Type B pancreatic cell (in vitro differentiated cells): ENCODE measurements around the gene ABTB2. TPM values are rescaled to one million over a fixed set of nuclear protein-coding genes. Genes with fewer than 3 reads are reported as not detected.

Experiments
- DNase-seq: peaks from one replicate; pipeline ENCODE4 v3.0.0; 2021; ENCODE audit warnings: mixed read lengths; ENCODE audit not compliant: unreplicated experiment; ENCODE audit errors: extremely low spot score
- H3K27ac Mint-ChIP-seq: 2 replicates; pipeline ENCODE4 v1.8.0; 2021; ENCODE audit warnings: mild to moderate bottlenecking, mixed read lengths
- H3K27me3 Mint-ChIP-seq: 2 replicates; pipeline ENCODE4 v1.8.0; 2021; ENCODE audit warnings: mixed read lengths
- H3K36me3 Mint-ChIP-seq: 2 replicates; pipeline ENCODE4 v1.8.0; 2021; ENCODE audit warnings: mixed read lengths
- H3K4me1 Mint-ChIP-seq: one replicate; pipeline ENCODE4 v1.8.0; 2021; ENCODE audit warnings: mixed read lengths; ENCODE audit not compliant: unreplicated experiment
- H3K4me3 Mint-ChIP-seq: 2 replicates; pipeline ENCODE4 v1.8.0; 2021; ENCODE audit warnings: mild to moderate bottlenecking, mixed read lengths
- H3K9me3 Mint-ChIP-seq: 2 replicates; pipeline ENCODE4 v1.8.0; 2021; ENCODE audit warnings: mixed read lengths
- total RNA-seq: library from RNA; stranded (reverse); gene quantifications from 2 replicates; pipeline ENCODE4 v1.2.1, GENCODE V29; 2021; ENCODE audit warnings: low replicate concordance
- TF ChIP-seq, protein P1 (sequence below): fragments of 200-600 bp; sonication (generic); conservative IDR thresholded peaks from 2 replicates; pipeline ENCODE4 v1.5.0; 2021; ENCODE audit warnings: antibody characterized with exemption, mild to moderate bottlenecking

The ABTB2 gene
- total RNA-seq, 1 donor from 2014 or later = 13.5 TPM

DNA sequence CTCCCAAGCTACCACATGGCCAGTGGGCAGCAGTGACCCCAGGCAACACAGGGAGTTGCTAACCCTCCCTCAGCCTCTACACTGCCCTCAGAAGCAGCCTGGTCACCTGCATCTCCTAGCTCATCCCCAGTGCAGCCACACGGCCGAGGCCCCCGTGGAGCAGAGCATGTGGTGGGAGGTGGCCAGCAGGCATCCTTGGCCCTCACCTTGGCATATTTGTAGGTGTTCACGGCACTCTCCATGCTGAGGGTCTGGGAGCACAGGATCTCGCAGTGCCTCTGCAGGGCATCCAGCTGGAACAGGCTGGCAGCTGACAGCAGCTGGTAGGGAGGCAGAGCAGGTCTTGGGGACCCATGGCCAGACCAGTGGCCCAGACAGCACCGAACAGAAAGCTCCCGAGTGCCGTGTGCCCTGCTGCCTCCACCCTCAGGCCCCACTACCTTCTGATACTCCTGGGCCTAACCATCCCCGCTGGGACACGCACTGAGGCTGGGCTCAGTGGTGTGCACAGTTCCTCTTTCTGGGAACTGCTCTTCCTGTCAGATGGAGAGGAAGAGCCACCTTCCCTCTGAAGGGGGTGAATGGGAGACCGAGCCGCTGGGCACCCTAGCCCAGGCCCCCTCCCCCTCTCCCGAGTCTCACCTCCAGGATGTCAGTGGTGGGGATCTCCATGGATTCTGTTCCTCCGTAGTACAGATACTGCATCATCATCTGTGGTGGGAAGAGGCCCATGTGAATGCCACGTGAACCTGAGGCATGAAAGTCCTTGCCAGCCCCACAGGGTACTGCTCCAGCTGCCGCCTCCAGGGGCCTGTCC lies 203.5 kb downstream of the ABTB2 start:
- H3K4me1 Mint-ChIP-seq = peaks cover 12% of the 10 kb centered on the region
- H3K4me3 Mint-ChIP-seq = no peak overlapping the region
- H3K36me3 Mint-ChIP-seq = peaks cover 5% of the 10 kb centered on the region
- TF ChIP-seq, protein P1, sequence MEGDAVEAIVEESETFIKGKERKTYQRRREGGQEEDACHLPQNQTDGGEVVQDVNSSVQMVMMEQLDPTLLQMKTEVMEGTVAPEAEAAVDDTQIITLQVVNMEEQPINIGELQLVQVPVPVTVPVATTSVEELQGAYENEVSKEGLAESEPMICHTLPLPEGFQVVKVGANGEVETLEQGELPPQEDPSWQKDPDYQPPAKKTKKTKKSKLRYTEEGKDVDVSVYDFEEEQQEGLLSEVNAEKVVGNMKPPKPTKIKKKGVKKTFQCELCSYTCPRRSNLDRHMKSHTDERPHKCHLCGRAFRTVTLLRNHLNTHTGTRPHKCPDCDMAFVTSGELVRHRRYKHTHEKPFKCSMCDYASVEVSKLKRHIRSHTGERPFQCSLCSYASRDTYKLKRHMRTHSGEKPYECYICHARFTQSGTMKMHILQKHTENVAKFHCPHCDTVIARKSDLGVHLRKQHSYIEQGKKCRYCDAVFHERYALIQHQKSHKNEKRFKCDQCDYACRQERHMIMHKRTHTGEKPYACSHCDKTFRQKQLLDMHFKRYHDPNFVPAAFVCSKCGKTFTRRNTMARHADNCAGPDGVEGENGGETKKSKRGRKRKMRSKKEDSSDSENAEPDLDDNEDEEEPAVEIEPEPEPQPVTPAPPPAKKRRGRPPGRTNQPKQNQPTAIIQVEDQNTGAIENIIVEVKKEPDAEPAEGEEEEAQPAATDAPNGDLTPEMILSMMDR = no peak
- no peak overlapping the region for H3K27ac Mint-ChIP-seq
- no peak for DNase-seq
- no peaks in the 10 kb centered on the region for H3K9me3 Mint-ChIP-seq
- no peaks in the 10 kb centered on the region for H3K27me3 Mint-ChIP-seq

- Mint-ChIP-seq H3K27ac (no peak overlapping the region), H3K9me3 (no peaks in the 10 kb centered on the region), H3K4me3 (no peak overlapping the region), H3K27me3 (no peaks in the 10 kb centered on the region), H3K36me3 (peaks cover 13% of the 10 kb centered on the region), H3K4me1 (peaks cover 25% of the 10 kb centered on the region)
- TF ChIP-seq, protein P1 = no peak
- DNase-seq = no peak
Observed at GRCh38 chr11:34151916-34152845, 205.6 kb downstream of the ABTB2 start.

- no peak for DNase-seq
- Mint-ChIP-seq H3K27me3 (no peaks in the 10 kb centered on the region), H3K4me3 (no peak overlapping the region), H3K9me3 (no peaks in the 10 kb centered on the region), H3K36me3 (peaks cover 19% of the 10 kb centered on the region), H3K27ac (no peak overlapping the region), H3K4me1 (peaks cover 25% of the 10 kb centered on the region)
- TF ChIP-seq, protein P1 = no peak
Observed at GRCh38 chr11:34151166-34151565, 206.6 kb downstream of the ABTB2 start.

DNA sequence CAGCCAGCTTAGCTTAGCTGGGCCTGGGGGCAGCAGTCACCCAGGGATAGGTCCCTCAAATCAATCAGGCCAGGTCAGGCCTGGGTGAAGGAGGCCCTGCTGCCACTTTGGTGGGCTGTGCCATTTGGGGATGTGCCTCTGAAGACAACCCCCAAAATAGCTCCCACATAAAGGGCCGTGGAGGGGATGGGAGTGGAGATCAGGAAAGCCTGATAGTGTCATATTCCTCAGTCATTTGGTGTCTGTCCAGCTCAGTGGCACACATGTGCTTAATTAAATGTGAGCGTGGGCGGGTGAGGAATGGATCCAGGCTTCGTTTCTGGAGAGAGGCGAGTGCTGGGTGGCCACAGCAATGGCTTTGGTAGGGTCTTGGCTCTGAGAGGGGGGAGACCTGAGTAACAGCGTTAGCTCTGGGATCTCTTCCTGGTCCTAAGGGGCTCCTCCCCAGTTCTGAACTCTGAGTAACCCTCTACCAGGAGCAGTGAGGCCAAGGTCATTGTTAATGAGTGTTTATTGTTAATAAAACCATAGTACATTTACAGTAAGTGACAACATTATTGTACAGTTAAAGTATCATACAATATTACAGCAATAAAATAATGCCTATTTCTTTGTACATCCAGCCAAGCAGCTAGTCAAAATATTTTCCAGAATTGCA lies 207.2 kb downstream of the ABTB2 start:
- H3K4me1 Mint-ChIP-seq = peaks cover 25% of the 10 kb centered on the region
- H3K4me3 Mint-ChIP-seq = no peak overlapping the region
- H3K36me3 Mint-ChIP-seq = peaks cover 25% of the 10 kb centered on the region
- peak overlapping the region; percentile 31 for H3K27ac Mint-ChIP-seq
- no peaks in the 10 kb centered on the region for H3K27me3 Mint-ChIP-seq
- H3K9me3 Mint-ChIP-seq = no peaks in the 10 kb centered on the region
- DNase-seq = no peak
- TF ChIP-seq, protein P1 = no peak

DNA sequence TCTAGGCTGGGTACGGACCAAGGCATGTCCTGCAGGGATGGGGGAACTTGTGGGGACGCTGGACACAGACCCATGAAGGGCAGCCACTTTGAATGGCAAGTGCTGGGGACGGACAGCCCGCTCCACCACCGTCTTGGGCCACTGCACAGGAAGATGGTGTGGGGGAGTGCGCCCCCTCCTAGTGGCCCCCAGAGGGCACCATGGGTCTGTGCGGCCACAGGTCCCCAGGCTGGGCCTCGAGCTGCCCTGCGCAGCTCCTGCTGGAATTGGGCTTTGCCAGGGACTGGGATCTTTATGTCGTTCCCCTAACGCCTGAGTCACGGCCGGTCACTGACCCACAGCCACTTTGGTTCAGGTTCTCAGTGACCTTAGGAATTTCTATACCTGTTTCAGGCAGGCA lies 208.0 kb downstream of the ABTB2 start:
- Mint-ChIP-seq H3K27me3 (no peaks in the 10 kb centered on the region), H3K9me3 (no peaks in the 10 kb centered on the region), H3K4me3 (no peak overlapping the region), H3K36me3 (peaks cover 29% of the 10 kb centered on the region), H3K4me1 (peaks cover 25% of the 10 kb centered on the region), H3K27ac (no peak overlapping the region)
- DNase-seq = no peak
- TF ChIP-seq, protein P1 = peak; percentile 63
